CD4-positive, alpha-beta T cell treated with Interleukin-6 for 4 hours (primary cell): ENCODE results near the gene PKNOX2.
"Not testable (repeated sequence)": the region's sequence is repeated elsewhere in the genome, so short reads cannot be mapped to it uniquely, and the experiment has no call there.

Experiments used
- DNase-seq: peaks from one replicate; pipeline ENCODE4 v3.0.0-alpha.2; 2020; ENCODE audit warnings: mixed read lengths

PKNOX2 gene

GRCh38 chr11:125210066-125210465, 45.5 kb downstream of the PKNOX2 start:
- no peak for DNase-seq

- DNase-seq, result no peak
Measured at GRCh38 chr11:125211191-125211947, 46.8 kb downstream of the PKNOX2 start.

GRCh38 chr11:125211948-125212340, 47.4 kb downstream of the PKNOX2 start:
- DNase-seq, result no peak

- no peak for DNase-seq
Measured at GRCh38 chr11:125214601-125215565, 50.3 kb downstream of the PKNOX2 start.

GRCh38 chr11:125215976-125216375, 51.4 kb downstream of the PKNOX2 start:
- DNase-seq, result no peak

- no peak for DNase-seq
Measured at GRCh38 chr11:125218336-125218735, 53.8 kb downstream of the PKNOX2 start.

GRCh38 chr11:125221461-125221860, 56.9 kb downstream of the PKNOX2 start:
- DNase-seq, result no peak

- DNase-seq, result no peak
Measured at GRCh38 chr11:125222494-125222893, 57.9 kb downstream of the PKNOX2 start.

- DNase-seq, result not testable (repeated sequence)
Measured at GRCh38 chr11:125223161-125223560, 58.6 kb downstream of the PKNOX2 start.

- DNase-seq, result no peak
Measured at GRCh38 chr11:125223901-125224361, 59.4 kb downstream of the PKNOX2 start.

GRCh38 chr11:125224391-125225021, 60.0 kb downstream of the PKNOX2 start:
- no peak for DNase-seq

GRCh38 chr11:125225401-125225800, 60.9 kb downstream of the PKNOX2 start:
- no peak for DNase-seq

- DNase-seq, result no peak
Measured at GRCh38 chr11:125226031-125226430, 61.5 kb downstream of the PKNOX2 start.

GRCh38 chr11:125226706-125227105, 62.2 kb downstream of the PKNOX2 start:
- DNase-seq, result no peak

GRCh38 chr11:125227151-125227550, 62.6 kb downstream of the PKNOX2 start:
- no peak for DNase-seq

- no peak for DNase-seq
Measured at GRCh38 chr11:125228445-125228844, 63.9 kb downstream of the PKNOX2 start.

GRCh38 chr11:125228993-125229392, 64.4 kb downstream of the PKNOX2 start:
- DNase-seq, result no peak

GRCh38 chr11:125229916-125230315, 65.4 kb downstream of the PKNOX2 start:
- no peak for DNase-seq

GRCh38 chr11:125233116-125233515, 68.6 kb downstream of the PKNOX2 start:
- DNase-seq, result no peak

- no peak for DNase-seq
Measured at GRCh38 chr11:125233736-125234275, 69.3 kb downstream of the PKNOX2 start.

GRCh38 chr11:125235071-125235471, 70.5 kb downstream of the PKNOX2 start:
- no peak for DNase-seq

- no peak for DNase-seq
Measured at GRCh38 chr11:125236072-125236825, 71.7 kb downstream of the PKNOX2 start.
